ENCODE measurements around the gene PAPOLA. TPM values are rescaled to one million over a fixed set of nuclear protein-coding genes. Genes with fewer than 3 reads are reported as not detected.

The PAPOLA gene
- total and polyA plus RNA-seq, 9 of the 15 experiments (the other 6 are each of a cell fraction or from before 2014, with no cell fraction given) = 51.1 to 199 (median 95.8) TPM

- TF ChIP-seq CREB3L1 (IDR thresholded peaks at IDR 0.05; ENCODE audit: borderline replicate concordance, low read depth) (no peak), ETV1 (tag; conservative IDR thresholded peaks at IDR 0.05; ENCODE audit: low read depth) (0 out of 2 replicates have a peak, but pooled peaks have one; percentile 25), NR2C1 (IDR thresholded peaks at IDR 0.05) (no peak), NR2C1 (tag; IDR thresholded peaks at IDR 0.05) (no peak), YY1 (IDR thresholded peaks at IDR 0.05; ENCODE audit: borderline replicate concordance in 1 of 3, control insufficient read depth in 1 of 3, extremely low read depth in 1 of 3, insufficient read depth in 3 of 3, insufficient read length in 1 of 3, insufficient replicate concordance in 2 of 3, low read depth in 1 of 3, low read length in 2 of 3) (no peak), NRF1 (conservative IDR thresholded peaks at IDR 0.05 in 1 of 2, IDR thresholded peaks at IDR 0.05 in 1 of 2) (no peak), ZSCAN32 (CRISPR knock-in tag; IDR thresholded peaks at IDR 0.05) (no peak), KLF16 (IDR thresholded peaks at IDR 0.05) (no peak), MECOM (CRISPR knock-in tag; IDR thresholded peaks at IDR 0.05) (no peak), POU5F1 (IDR thresholded peaks at IDR 0.05; ENCODE audit: borderline replicate concordance, low read depth, low read length, partially characterized antibody) (no peak), FOXP4 (CRISPR knock-in tag; IDR thresholded peaks at IDR 0.05; ENCODE audit: borderline replicate concordance) (no peak)
- TF ChIP-seq, protein P1, sequence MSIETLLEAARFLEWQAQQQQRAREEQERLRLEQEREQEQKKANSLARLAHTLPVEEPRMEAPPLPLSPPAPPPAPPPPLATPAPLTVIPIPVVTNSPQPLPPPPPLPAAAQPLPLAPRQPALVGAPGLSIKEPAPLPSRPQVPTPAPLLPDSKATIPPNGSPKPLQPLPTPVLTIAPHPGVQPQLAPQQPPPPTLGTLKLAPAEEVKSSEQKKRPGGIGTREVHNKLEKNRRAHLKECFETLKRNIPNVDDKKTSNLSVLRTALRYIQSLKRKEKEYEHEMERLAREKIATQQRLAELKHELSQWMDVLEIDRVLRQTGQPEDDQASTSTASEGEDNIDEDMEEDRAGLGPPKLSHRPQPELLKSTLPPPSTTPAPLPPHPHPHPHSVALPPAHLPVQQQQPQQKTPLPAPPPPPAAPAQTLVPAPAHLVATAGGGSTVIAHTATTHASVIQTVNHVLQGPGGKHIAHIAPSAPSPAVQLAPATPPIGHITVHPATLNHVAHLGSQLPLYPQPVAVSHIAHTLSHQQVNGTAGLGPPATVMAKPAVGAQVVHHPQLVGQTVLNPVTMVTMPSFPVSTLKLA (conservative IDR thresholded peaks at IDR 0.05) = no peak; a peak in 1 of 4 replicates
- TF ChIP-seq, protein P2, sequence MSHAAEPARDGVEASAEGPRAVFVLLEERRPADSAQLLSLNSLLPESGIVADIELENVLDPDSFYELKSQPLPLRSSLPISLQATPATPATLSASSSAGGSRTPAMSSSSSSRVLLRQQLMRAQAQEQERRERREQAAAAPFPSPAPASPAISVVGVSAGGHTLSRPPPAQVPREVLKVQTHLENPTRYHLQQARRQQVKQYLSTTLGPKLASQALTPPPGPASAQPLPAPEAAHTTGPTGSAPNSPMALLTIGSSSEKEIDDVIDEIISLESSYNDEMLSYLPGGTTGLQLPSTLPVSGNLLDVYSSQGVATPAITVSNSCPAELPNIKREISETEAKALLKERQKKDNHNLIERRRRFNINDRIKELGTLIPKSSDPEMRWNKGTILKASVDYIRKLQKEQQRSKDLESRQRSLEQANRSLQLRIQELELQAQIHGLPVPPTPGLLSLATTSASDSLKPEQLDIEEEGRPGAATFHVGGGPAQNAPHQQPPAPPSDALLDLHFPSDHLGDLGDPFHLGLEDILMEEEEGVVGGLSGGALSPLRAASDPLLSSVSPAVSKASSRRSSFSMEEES (CRISPR knock-in tag; IDR thresholded peaks at IDR 0.05) = no peak
- TF ChIP-seq, protein P3, sequence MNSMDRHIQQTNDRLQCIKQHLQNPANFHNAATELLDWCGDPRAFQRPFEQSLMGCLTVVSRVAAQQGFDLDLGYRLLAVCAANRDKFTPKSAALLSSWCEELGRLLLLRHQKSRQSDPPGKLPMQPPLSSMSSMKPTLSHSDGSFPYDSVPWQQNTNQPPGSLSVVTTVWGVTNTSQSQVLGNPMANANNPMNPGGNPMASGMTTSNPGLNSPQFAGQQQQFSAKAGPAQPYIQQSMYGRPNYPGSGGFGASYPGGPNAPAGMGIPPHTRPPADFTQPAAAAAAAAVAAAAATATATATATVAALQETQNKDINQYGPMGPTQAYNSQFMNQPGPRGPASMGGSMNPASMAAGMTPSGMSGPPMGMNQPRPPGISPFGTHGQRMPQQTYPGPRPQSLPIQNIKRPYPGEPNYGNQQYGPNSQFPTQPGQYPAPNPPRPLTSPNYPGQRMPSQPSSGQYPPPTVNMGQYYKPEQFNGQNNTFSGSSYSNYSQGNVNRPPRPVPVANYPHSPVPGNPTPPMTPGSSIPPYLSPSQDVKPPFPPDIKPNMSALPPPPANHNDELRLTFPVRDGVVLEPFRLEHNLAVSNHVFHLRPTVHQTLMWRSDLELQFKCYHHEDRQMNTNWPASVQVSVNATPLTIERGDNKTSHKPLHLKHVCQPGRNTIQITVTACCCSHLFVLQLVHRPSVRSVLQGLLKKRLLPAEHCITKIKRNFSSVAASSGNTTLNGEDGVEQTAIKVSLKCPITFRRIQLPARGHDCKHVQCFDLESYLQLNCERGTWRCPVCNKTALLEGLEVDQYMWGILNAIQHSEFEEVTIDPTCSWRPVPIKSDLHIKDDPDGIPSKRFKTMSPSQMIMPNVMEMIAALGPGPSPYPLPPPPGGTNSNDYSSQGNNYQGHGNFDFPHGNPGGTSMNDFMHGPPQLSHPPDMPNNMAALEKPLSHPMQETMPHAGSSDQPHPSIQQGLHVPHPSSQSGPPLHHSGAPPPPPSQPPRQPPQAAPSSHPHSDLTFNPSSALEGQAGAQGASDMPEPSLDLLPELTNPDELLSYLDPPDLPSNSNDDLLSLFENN (IDR thresholded peaks at IDR 0.05; ENCODE audit: low read depth in 2 of 2, low read length in 2 of 2) = no peak
These were observed 581 bp downstream of the PAPOLA start (continued) for GRCh38 chr14:96502621-96503305.

Data from K562 (cell line).